BLaER1 treated with 17β-estradiol and CSF1 and Interleukin-3, amounts not matched to agents 10 nM and 100 nM (cell line): Measurements from ENCODE around the gene RANBP1.
A peak's percentile ranks its signal among the peaks of the same experiment; 100 is the strongest.
"Not testable (repeated sequence)": the region's sequence is repeated elsewhere in the genome, so short reads cannot be mapped to it uniquely, and the experiment has no call there.

Experiments used
- H3K27ac ChIP-seq, 11 experiments: shearing (Covaris generic); formaldehyde crosslinking; 2 replicates each; pipeline ENCODE4 v1.8.1; 2022
- H3K27me3 ChIP-seq, 11 experiments: shearing (Covaris generic); formaldehyde crosslinking; 2 replicates each; pipeline ENCODE4 v1.8.1; 2022
- H3K36me3 ChIP-seq, 11 experiments: shearing (Covaris generic); formaldehyde crosslinking; 2 replicates each; pipeline ENCODE4 v1.8.1; 2022
- H3K4me1 ChIP-seq, 10 experiments: shearing (Covaris generic); formaldehyde crosslinking; 2 replicates each; pipeline ENCODE4 v1.8.1; 2022
- H3K4me2 ChIP-seq, 11 experiments: shearing (Covaris generic); formaldehyde crosslinking; 2 replicates each; pipeline ENCODE4 v1.8.1; 2022
- H3K4me3 ChIP-seq, 10 experiments: shearing (Covaris generic); formaldehyde crosslinking; 2 replicates each; pipeline ENCODE4 v1.8.1; 2022
- H3K9ac ChIP-seq, 11 experiments: shearing (Covaris generic); formaldehyde crosslinking; 2 replicates each; pipeline ENCODE4 v1.8.1; 2022
- H3K9me3 ChIP-seq, 11 experiments: shearing (Covaris generic); formaldehyde crosslinking; replicated peaks in 1 of 11; 2 replicates each; pipeline ENCODE4 v1.8.1; 2022
- H4K20me1 ChIP-seq, 11 experiments: shearing (Covaris generic); formaldehyde crosslinking; 2 replicates each; pipeline ENCODE4 v1.8.1; 2022
- Cebpa-rat ChIP-seq, 11 experiments: shearing (Covaris generic); IDR thresholded peaks; 2 replicates each; pipeline ENCODE4 v1.8.1; 2022

RANBP1 gene

DNA sequence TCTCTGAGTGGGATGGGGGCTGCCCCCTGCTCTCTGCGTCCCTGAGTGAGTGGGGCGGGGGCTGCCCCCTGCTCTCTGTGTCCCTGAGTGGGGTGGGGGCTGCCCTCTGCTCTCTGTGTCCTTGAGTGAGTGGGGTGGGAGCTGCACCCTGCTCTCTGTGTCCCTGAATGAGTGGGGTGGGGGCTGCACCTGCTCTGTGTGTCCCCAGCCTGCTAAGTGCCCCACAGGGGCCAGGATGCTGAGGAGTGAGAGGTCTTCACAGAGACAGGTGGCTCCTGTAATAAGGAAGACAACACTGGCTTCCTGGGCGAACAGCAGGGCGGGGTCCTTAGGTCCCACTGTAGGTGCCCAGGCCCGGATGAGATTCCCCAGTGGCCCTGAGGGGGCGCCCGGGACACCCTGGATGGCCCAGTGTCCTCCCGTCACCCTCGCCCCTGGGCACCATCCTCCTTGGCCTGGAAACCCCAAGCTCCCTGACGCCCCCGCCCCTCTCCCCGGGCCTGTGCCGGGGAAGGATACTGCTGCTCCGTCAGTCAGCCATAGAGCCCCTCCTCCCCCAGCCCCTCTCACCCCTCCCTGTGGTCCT lies 38.8 kb downstream of the RANBP1 start:
- TF ChIP-seq Cebpa-rat (IDR thresholded peaks at IDR 0.05): no peak
- H3K27me3 ChIP-seq: peaks cover 0 to 19% (median 0%) of the 10 kb centered on the region in 11 experiments; a peak in 4 of 22 replicates
- no peaks in the 10 kb centered on the region for H3K36me3 ChIP-seq
- peak overlapping the region; percentile 79 to 97 (median 91) for H3K4me2 ChIP-seq
- H3K4me3 ChIP-seq: peak overlapping the region; percentile 50 to 71 (median 62)
- H3K9ac ChIP-seq: peak overlapping the region; percentile 54 to 76 (median 62)
- H3K27ac ChIP-seq: peak overlapping the region in 9 of 11 experiments; percentile 57 to 80 (median 63); a peak in 18 of 22 replicates
- H3K9me3 ChIP-seq: no peaks in the 10 kb centered on the region
- H4K20me1 ChIP-seq: peaks cover 0 to 34% (median 0%) of the 10 kb centered on the region in 11 experiments; a peak in 3 of 22 replicates
- peaks cover 40 to 98% (median 95%) of the 10 kb centered on the region in 10 experiments for H3K4me1 ChIP-seq

DNA sequence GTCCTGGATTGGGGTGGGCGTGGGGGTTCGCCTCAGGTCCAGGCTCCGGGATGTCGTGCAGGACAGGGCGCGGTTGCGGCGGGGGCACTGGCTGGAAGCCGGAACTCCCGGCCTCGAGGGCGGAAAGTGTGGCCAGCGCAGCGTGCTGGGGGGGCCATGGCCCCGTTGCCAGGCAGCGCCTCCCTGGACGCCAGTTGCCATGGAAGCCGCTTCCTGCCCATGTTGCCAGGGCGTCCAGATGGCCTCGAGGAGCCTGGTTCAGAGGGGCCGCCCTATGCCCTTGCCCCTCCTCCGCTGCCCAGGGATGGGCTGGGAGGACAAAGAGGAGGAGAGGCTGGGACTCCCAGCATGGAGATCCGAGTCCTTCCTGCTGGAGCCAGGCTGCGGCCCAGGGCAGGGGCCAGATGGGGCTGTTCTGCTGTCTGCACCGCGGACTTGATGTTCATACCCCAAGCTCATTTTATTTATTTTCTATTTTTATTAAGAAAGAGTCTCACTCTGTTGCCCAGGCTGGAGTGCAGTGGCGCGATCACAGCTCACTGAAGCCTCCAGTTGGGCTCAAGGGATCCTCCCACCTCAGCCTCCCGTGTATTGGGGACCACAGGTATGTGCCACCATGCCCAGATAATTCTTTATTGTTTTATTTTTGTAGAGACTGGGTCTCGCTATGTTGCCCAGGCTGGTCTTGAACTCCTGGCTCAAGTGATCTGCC lies 39.6 kb downstream of the RANBP1 start:
- Histone ChIP-seq H3K27me3 (peaks cover 0 to 26% (median 0%) of the 10 kb centered on the region in 11 experiments; a peak in 4 of 22 replicates), H3K4me3 (peak overlapping the region; percentile 50 to 71 (median 62)), H3K36me3 (no peaks in the 10 kb centered on the region), H3K9me3 (no peaks in the 10 kb centered on the region), H3K4me2 (peak overlapping the region; percentile 79 to 97 (median 91)), H3K27ac (peak overlapping the region in 9 of 11 experiments; percentile 57 to 80 (median 67); a peak in 17 of 22 replicates), H4K20me1 (peaks cover 0 to 34% (median 0%) of the 10 kb centered on the region in 11 experiments; a peak in 3 of 22 replicates), H3K4me1 (peaks cover 37 to 100% (median 97%) of the 10 kb centered on the region in 10 experiments), H3K9ac (peak overlapping the region; percentile 54 to 76 (median 62))
- TF ChIP-seq Cebpa-rat (IDR thresholded peaks at IDR 0.05): no peak

DNA sequence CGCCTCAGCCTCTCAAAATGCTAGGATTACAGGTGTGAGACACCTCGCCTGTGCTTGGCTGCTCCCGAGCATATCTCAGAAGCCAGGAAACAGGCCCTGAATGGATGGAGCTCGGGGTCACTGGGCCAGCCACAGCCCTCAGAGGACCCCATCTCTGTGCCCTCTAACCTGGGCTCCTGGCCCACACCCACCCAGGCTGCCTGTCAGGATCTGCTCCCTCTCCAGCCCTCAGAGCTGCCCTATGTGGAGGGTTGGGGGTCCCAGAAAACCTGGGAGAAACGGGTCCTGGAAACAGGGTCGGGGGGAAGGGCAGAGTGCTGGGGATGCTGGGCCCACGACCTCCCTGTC lies 40.1 kb downstream of the RANBP1 start:
- Histone ChIP-seq H3K9ac (peak overlapping the region in 9 of 11 experiments; percentile 54 to 76 (median 67); a peak in 16 of 22 replicates), H3K27ac (peak overlapping the region in 8 of 11 experiments; percentile 49 to 80 (median 68); a peak in 13 of 22 replicates), H3K4me3 (peak overlapping the region in 5 of 10 experiments; percentile 54 to 63 (median 61); a peak in 10 of 20 replicates), H3K9me3 (no peaks in the 10 kb centered on the region), H3K27me3 (peaks cover 0 to 28% (median 0%) of the 10 kb centered on the region in 11 experiments; a peak in 4 of 22 replicates), H3K4me2 (peak overlapping the region; percentile 79 to 97 (median 91); a peak in 20 of 22 replicates), H3K36me3 (no peaks in the 10 kb centered on the region), H4K20me1 (peaks cover 0 to 34% (median 0%) of the 10 kb centered on the region in 11 experiments; a peak in 3 of 22 replicates), H3K4me1 (peaks cover 37 to 100% (median 99%) of the 10 kb centered on the region in 10 experiments)
- TF ChIP-seq Cebpa-rat (IDR thresholded peaks at IDR 0.05): no peak

DNA sequence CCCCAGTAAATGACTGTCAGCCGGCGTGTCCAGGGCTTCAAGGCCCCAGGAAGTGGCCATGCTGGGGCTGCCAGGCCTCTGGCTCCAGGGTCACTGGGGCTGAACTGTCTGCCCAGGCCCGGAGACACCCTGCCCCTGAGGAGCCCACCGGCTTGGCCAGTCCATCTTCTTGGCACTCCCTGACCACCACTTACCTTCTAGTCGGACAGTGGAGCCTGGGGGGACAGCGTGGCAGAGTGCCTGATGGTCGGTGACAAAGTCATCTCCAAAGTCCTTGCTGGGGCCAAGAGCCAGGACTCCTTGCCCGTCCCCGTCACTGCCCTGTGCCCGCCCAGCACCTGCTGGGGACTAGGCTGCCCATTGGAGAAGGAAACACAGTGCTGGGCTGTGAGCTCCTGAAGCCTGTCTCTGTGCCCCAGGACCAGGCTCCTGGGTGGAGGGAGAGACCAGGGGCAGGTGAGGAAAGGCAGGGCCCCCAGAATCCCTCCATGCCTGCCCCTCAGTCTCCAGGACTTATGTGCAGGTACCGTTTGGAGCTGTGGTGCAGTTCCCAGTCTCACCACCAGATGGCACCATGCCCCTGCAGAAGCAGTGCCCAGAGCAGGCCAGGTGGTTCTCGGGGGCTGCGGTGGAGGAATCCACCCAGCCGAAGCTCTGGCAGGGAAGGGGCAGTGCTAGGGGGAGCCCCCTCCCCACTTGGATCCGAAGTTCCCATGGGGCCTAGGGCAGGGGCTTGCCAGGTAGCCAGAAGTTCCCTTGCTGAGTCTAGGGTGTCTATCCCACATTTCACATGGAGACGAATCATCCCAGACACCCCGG lies 40.9 kb downstream of the RANBP1 start:
- Histone ChIP-seq H3K4me3 (peak overlapping the region in 3 of 10 experiments; percentile 42 to 61 (median 54); a peak in 5 of 20 replicates), H3K27me3 (peaks cover 0 to 28% (median 0%) of the 10 kb centered on the region in 11 experiments; a peak in 4 of 22 replicates), H3K4me2 (peak overlapping the region; percentile 39 to 97 (median 90))

DNA sequence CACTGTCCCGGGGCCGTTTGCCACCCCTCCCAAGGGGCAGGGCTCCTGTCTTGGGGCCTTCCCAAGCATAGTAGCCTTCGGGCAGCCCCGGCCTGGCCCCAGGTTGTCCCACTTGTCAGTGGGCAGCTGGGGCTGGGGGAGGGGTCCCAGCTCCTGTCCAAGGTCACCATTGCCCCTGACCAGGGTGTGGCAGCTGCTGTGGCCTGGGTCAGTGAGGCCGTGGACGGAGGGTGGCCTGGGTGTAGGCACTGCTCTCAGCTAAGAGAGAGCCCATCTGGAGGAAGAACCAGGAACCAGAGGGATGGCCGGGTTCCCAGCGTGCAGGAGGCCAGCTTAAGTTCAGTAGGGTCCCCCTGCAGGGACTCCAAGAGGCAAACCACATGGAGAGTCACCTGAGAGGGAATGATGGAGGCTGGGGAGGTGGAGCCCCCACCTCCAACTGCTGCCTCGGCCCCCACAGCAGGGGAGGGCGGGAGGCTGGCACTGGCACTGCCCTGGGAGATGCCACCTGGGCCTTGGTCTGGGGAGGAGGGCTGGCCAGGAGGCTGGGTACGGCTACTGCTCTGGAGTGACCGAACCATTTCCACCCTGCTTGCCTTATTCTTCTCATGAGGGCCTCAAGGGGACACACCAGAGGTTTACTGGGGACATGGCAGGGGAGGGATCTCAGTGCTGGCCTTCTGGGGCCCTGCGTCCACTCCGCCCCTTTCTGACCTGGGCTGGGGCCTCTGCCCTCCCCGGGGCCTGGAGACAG lies 41.7 kb downstream of the RANBP1 start:
- peaks cover 0 to 34% (median 0%) of the 10 kb centered on the region in 11 experiments; a peak in 3 of 22 replicates for H4K20me1 ChIP-seq
- H3K36me3 ChIP-seq: no peaks in the 10 kb centered on the region
- no peaks in the 10 kb centered on the region for H3K9me3 ChIP-seq
- H3K27ac ChIP-seq: peak overlapping the region in 7 of 11 experiments; percentile 31 to 75 (median 66); a peak in 13 of 22 replicates
- H3K4me3 ChIP-seq: peak overlapping the region in 2 of 10 experiments; percentile 54 to 55; a peak in 4 of 20 replicates
- peaks cover 37 to 95% (median 93%) of the 10 kb centered on the region in 10 experiments for H3K4me1 ChIP-seq
- H3K9ac ChIP-seq: peak overlapping the region in 8 of 11 experiments; percentile 15 to 76 (median 60); a peak in 11 of 22 replicates
- no peak for TF ChIP-seq Cebpa-rat (IDR thresholded peaks at IDR 0.05)
- H3K4me2 ChIP-seq: peak overlapping the region; percentile 39 to 97 (median 90)
- peaks cover 0 to 28% (median 0%) of the 10 kb centered on the region in 11 experiments; a peak in 4 of 22 replicates for H3K27me3 ChIP-seq

More for the DNA sequence above, 40.9 kb downstream of the RANBP1 start:
- peak overlapping the region in 6 of 11 experiments; percentile 64 to 80 (median 71); a peak in 9 of 22 replicates for H3K27ac ChIP-seq
- H3K9ac ChIP-seq: peak overlapping the region in 8 of 11 experiments; percentile 15 to 76 (median 64); a peak in 12 of 22 replicates
- no peaks in the 10 kb centered on the region for H3K9me3 ChIP-seq
- TF ChIP-seq Cebpa-rat (IDR thresholded peaks at IDR 0.05): no peak
- H3K4me1 ChIP-seq: peaks cover 37 to 100% (median 99%) of the 10 kb centered on the region in 10 experiments
- H4K20me1 ChIP-seq: peaks cover 0 to 34% (median 0%) of the 10 kb centered on the region in 11 experiments; a peak in 3 of 22 replicates
- no peaks in the 10 kb centered on the region for H3K36me3 ChIP-seq

DNA sequence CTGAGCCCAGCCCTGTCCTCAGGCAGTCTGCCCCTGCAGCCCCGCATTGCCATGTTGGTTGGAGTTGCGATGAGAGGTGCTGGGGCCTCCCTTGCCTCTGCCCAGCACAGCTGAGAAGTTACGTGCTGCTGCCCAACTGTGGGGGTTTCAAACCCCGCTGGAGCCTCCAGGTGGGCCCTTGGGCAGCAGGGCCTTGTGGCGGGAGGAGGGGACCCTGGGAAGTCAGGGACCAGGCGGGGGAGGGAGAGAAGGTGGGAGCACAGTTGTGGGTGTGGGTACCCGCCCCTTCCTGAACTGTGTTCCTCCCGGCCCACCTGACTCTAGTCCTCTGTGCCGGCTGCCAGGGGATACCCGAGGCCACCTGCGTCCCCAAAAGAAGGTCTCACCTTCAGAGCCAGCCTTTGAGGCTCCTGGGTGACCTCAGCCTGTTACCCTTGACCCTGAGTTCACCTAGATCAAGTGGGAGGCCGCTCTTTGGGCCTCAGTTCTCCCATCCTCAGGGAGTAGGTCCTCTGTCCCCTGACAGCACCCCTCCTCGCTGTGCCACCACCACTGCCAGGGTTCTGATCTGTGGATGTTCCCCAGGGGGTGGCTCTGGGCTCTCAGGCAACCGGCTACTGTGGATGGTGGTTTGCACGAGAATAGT lies 42.6 kb downstream of the RANBP1 start:
- peak overlapping the region in 8 of 11 experiments; percentile 29 to 76 (median 60); a peak in 15 of 22 replicates for H3K9ac ChIP-seq
- H3K9me3 ChIP-seq: no peaks in the 10 kb centered on the region
- peaks cover 0 to 28% (median 0%) of the 10 kb centered on the region in 11 experiments; a peak in 4 of 22 replicates for H3K27me3 ChIP-seq
- H4K20me1 ChIP-seq: peaks cover 0 to 34% (median 0%) of the 10 kb centered on the region in 11 experiments; a peak in 2 of 22 replicates
- no peak for TF ChIP-seq Cebpa-rat (IDR thresholded peaks at IDR 0.05)
- H3K27ac ChIP-seq: peak overlapping the region in 7 of 11 experiments; percentile 31 to 75 (median 66); a peak in 14 of 22 replicates
- peak overlapping the region; percentile 66 to 97 (median 90) for H3K4me2 ChIP-seq
- peak overlapping the region in 2 of 10 experiments; percentile 50 to 55; a peak in 4 of 20 replicates for H3K4me3 ChIP-seq
- H3K36me3 ChIP-seq: no peaks in the 10 kb centered on the region
- H3K4me1 ChIP-seq: peaks cover 37 to 86% (median 85%) of the 10 kb centered on the region in 10 experiments

DNA sequence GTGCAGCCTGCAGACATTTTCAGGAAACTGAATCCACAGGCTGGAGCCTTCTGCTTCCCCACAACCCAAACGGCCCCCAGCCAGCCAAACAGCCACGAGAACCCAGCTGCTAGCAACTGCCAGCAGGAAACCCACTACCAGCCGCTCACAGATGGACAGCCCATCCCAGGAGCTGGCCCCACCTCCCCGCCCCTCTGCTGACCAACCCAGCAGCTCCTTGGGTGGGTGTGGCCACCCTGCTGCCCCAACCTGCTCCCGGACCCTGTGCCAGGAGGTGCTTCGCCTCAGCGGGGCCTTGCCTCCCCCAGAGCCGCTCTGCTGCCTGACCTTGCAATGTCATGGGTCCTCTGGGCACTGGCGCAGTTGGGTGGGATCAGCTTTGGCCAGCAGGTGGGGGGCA lies 43.2 kb downstream of the RANBP1 start:
- peaks cover 0 to 34% (median 0%) of the 10 kb centered on the region in 11 experiments; a peak in 2 of 22 replicates for H4K20me1 ChIP-seq
- peak overlapping the region in 7 of 11 experiments; percentile 52 to 76 (median 62); a peak in 14 of 22 replicates for H3K9ac ChIP-seq
- H3K27me3 ChIP-seq: peaks cover 0 to 28% (median 0%) of the 10 kb centered on the region in 11 experiments; a peak in 4 of 22 replicates
- H3K4me3 ChIP-seq: peak overlapping the region in 3 of 10 experiments; percentile 12 to 55 (median 50); a peak in 4 of 20 replicates
- peak overlapping the region; percentile 66 to 97 (median 90) for H3K4me2 ChIP-seq
- no peaks in the 10 kb centered on the region for H3K9me3 ChIP-seq
- H3K36me3 ChIP-seq: no peaks in the 10 kb centered on the region
- peaks cover 37 to 80% (median 79%) of the 10 kb centered on the region in 10 experiments for H3K4me1 ChIP-seq
- no peak for TF ChIP-seq Cebpa-rat (IDR thresholded peaks at IDR 0.05)
- H3K27ac ChIP-seq: peak overlapping the region in 8 of 11 experiments; percentile 10 to 75 (median 65); a peak in 14 of 22 replicates

DNA sequence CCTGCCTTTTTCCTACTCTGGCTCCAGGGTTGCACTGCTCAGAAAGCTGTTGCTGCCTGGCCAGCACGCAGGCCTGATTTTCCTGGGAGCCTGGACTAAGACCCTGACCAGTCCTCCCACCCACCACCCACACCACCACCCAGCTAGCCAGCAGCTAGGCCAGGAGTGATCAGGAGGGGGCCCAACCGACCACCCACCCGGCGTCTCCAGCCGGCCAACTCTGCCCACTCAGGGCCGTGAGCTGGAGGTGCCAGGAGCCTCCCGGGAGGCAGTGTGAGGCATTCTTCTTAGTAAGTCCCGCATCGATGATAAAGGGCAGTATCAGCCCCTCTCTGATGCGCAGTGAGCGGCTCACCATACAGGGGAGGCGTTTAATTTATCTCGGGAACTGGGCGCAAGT lies 43.6 kb downstream of the RANBP1 start:
- peak overlapping the region; percentile 66 to 97 (median 90) for H3K4me2 ChIP-seq
- peaks cover 0 to 28% (median 0%) of the 10 kb centered on the region in 11 experiments; a peak in 4 of 22 replicates for H3K27me3 ChIP-seq
- H3K36me3 ChIP-seq, H3K9me3 ChIP-seq: not testable (repeated sequence)
- peak overlapping the region in 7 of 11 experiments; percentile 52 to 76 (median 62); a peak in 14 of 22 replicates for H3K9ac ChIP-seq
- H3K4me1 ChIP-seq: peaks cover 34 to 76% (median 75%) of the 10 kb centered on the region in 10 experiments
- H4K20me1 ChIP-seq: peaks cover 0 to 34% (median 0%) of the 10 kb centered on the region in 11 experiments; a peak in 2 of 22 replicates
- H3K27ac ChIP-seq: peak overlapping the region in 8 of 11 experiments; percentile 10 to 75 (median 65); a peak in 14 of 22 replicates
- peak overlapping the region in 3 of 10 experiments; percentile 12 to 55 (median 50); a peak in 4 of 20 replicates for H3K4me3 ChIP-seq
